Activated CD8-positive, alpha-beta T cell treated with anti-CD3 and anti-CD28 coated beads for 36 hours (primary cell): Measurements from ENCODE around the gene TUBB4B. TPM values are rescaled to one million over a fixed set of nuclear protein-coding genes. Genes with fewer than 3 reads are reported as not detected.

Experiments used
- ATAC-seq: fragments of 200-7000 bp; cut with Tn5 transposase; one replicate; pipeline ENCODE4 v1.10.0; 2021; ENCODE audit warnings: mild to moderate bottlenecking, moderate library complexity
- CTCF ChIA-PET: fragments of 350-600 bp; sonication (Branson Sonifier 250); formaldehyde crosslinking; loops from one replicate; lab custom pipeline; 2021; ENCODE audit warnings: antibody characterized with exemption; lab: Charles Lee
- POLR2A ChIA-PET: fragments of 350-600 bp; sonication (Branson Sonifier 250); formaldehyde crosslinking; loops from one replicate; lab custom pipeline; 2021; ENCODE audit warnings: antibody characterized with exemption; lab: Charles Lee
- DNase-seq: peaks from one replicate; pipeline ENCODE4 v3.0.0-alpha.2; 2020
- H3K27ac Mint-ChIP-seq: one replicate; pipeline ENCODE4 v1.8.0; 2021; ENCODE audit warnings: mild to moderate bottlenecking, mixed read lengths
- H3K27me3 Mint-ChIP-seq: one replicate; pipeline ENCODE4 v1.8.0; 2021; ENCODE audit warnings: mixed read lengths
- H3K36me3 Mint-ChIP-seq: one replicate; pipeline ENCODE4 v1.8.0; 2021; ENCODE audit warnings: low read depth, mixed read lengths
- H3K4me1 Mint-ChIP-seq: one replicate; pipeline ENCODE4 v1.8.0; 2021; ENCODE audit warnings: low read depth, mixed read lengths
- H3K4me3 Mint-ChIP-seq: one replicate; pipeline ENCODE4 v1.8.0; 2021; ENCODE audit warnings: mild to moderate bottlenecking, moderate library complexity, mixed read lengths
- H3K9me3 Mint-ChIP-seq: one replicate; pipeline ENCODE4 v1.8.0; 2021; ENCODE audit warnings: mixed read lengths
- CTCF ChIP-seq: fragments of 200-600 bp; IDR thresholded peaks from one replicate; pipeline ENCODE4 v1.8.0; 2022; ENCODE audit warnings: antibody characterized with exemption, mild to moderate bottlenecking
- intact Hi-C: fragments of 100-400 bp; cut with micrococcal nuclease; formaldehyde crosslinking; loops from one replicate; pipeline ENCODE4 v1.10.0; 2022
- total RNA-seq, 2 experiments: library from RNA; stranded (reverse); gene quantifications; one replicate each; pipeline ENCODE4 v1.2.3, GENCODE V29; 2021

The TUBB4B gene
- total RNA-seq, 2 experiments from 2014 or later = 228 to 230 TPM

GRCh38 chr9:137227853-137228505 is 13.1 kb upstream of the TUBB4B start:
- no peak overlapping the region for H3K4me3 Mint-ChIP-seq
- TF ChIP-seq CTCF = no peak
- POLR2A ChIA-PET = interaction anchor here (1.2 to 1.9 kb wide), 2 partner anchors 11 to 113 kb away, joined by 3 to 4 read pairs; no protein-coding TSS in a partner anchor
- H3K36me3 Mint-ChIP-seq = no peaks in the 10 kb centered on the region
- no peak overlapping the region for H3K27ac Mint-ChIP-seq
- intact Hi-C loops = loop anchor here (5.0 kb wide), 1 partner anchor 106 kb away; no protein-coding TSS in a partner anchor
- CTCF ChIA-PET = interaction anchor here (0.6 to 8.9 kb wide), 17 partner anchors 8 to 198 kb away, joined by 3 to 58 read pairs (median 5); partner anchors contain the start of genes ANAPC2, NPDC1, SSNA1 and TUBB4B
- ATAC-seq = no peak
- DNase-seq = no peak
- peaks cover 3% of the 10 kb centered on the region for H3K27me3 Mint-ChIP-seq
- H3K9me3 Mint-ChIP-seq = no peaks in the 10 kb centered on the region
- H3K4me1 Mint-ChIP-seq = peaks cover 8% of the 10 kb centered on the region

- no peak overlapping the region for H3K4me3 Mint-ChIP-seq
- POLR2A ChIA-PET = interaction anchor here (1.2 kb wide), 1 partner anchor 10 kb away, joined by 3 read pairs; no protein-coding TSS in a partner anchor
- no peak for ATAC-seq
- H3K9me3 Mint-ChIP-seq = no peaks in the 10 kb centered on the region
- peaks cover 3% of the 10 kb centered on the region for H3K27me3 Mint-ChIP-seq
- DNase-seq = no peak
- TF ChIP-seq CTCF = no peak
- no peak overlapping the region for H3K27ac Mint-ChIP-seq
- H3K4me1 Mint-ChIP-seq = peaks cover 7% of the 10 kb centered on the region
- no peaks in the 10 kb centered on the region for H3K36me3 Mint-ChIP-seq
- intact Hi-C loops = loop anchor here (5.0 kb wide), 1 partner anchor 106 kb away; no protein-coding TSS in a partner anchor
- CTCF ChIA-PET = interaction anchor here (0.8 to 8.9 kb wide), 5 partner anchors 8 to 133 kb away, joined by 3 to 58 read pairs (median 11); partner anchors contain the start of gene TUBB4B
Measured at GRCh38 chr9:137228506-137228967, 12.6 kb upstream of the TUBB4B start.

GRCh38 chr9:137228968-137229896 is 11.9 kb upstream of the TUBB4B start:
- POLR2A ChIA-PET = interaction anchor here (1.2 to 2.3 kb wide), 2 partner anchors 9 to 11 kb away, joined by 3 to 8 read pairs; partner anchors contain the start of gene TUBB4B
- Mint-ChIP-seq H3K9me3 (no peaks in the 10 kb centered on the region), H3K4me3 (no peak overlapping the region), H3K4me1 (peaks cover 4% of the 10 kb centered on the region), H3K27ac (no peak overlapping the region), H3K27me3 (peaks cover 3% of the 10 kb centered on the region), H3K36me3 (no peaks in the 10 kb centered on the region)
- intact Hi-C loops = loop anchor here (5.0 kb wide), 1 partner anchor 107 kb away; no protein-coding TSS in a partner anchor
- TF ChIP-seq CTCF = no peak
- DNase-seq (no peak), ATAC-seq (no peak)
- CTCF ChIA-PET = interaction anchor here (1.1 to 2.4 kb wide), 4 partner anchors 11 to 183 kb away, joined by 3 to 11 read pairs (median 4); partner anchors contain the start of genes NPDC1 and TUBB4B

- CTCF ChIA-PET = interaction anchor here (1.1 to 1.2 kb wide), 2 partner anchors 53 to 184 kb away, joined by 3 read pairs; partner anchors contain the start of gene NPDC1
- TF ChIP-seq CTCF = no peak
- intact Hi-C loops = loop anchor here (5.0 kb wide), 1 partner anchor 108 kb away; no protein-coding TSS in a partner anchor
- Mint-ChIP-seq H3K9me3 (no peaks in the 10 kb centered on the region), H3K4me1 (peaks cover 3% of the 10 kb centered on the region), H3K4me3 (no peak overlapping the region), H3K27ac (no peak overlapping the region), H3K27me3 (peaks cover 9% of the 10 kb centered on the region), H3K36me3 (no peaks in the 10 kb centered on the region)
- POLR2A ChIA-PET = interaction anchor here (2.3 kb wide), 1 partner anchor 10 kb away, joined by 8 read pairs; the partner anchor contains the start of gene TUBB4B
- no peak for ATAC-seq
- DNase-seq = no peak
Measured at GRCh38 chr9:137229903-137230704, 11.0 kb upstream of the TUBB4B start.
